Breast epithelium (tissue), 3 donors: ENCODE results near the gene WNT6.

Experiments
- POLR2A ChIP-seq: fragments of 450-650 bp; IDR thresholded peaks from one replicate; pipeline ENCODE4 v1.6.1; 2016; ENCODE audit warnings: antibody characterized with exemption, mild to moderate bottlenecking, moderate library complexity
- POLR2AphosphoS5 ChIP-seq, 3 donors: sonication (generic); formaldehyde crosslinking; IDR thresholded peaks; one replicate each; pipeline ENCODE4 v1.6.1; 2017; ENCODE audit warnings: antibody characterized with exemption in 3 of 3
- TF ChIP-seq, protein P1 (sequence below), 3 donors: fragments of 450-650 bp; IDR thresholded peaks; one replicate each; pipeline ENCODE4 v1.5.1; 2016 to 2017; ENCODE audit warnings: antibody characterized with exemption in 3 of 3, mild to moderate bottlenecking in 3 of 3, moderate library complexity in 3 of 3

DNA sequence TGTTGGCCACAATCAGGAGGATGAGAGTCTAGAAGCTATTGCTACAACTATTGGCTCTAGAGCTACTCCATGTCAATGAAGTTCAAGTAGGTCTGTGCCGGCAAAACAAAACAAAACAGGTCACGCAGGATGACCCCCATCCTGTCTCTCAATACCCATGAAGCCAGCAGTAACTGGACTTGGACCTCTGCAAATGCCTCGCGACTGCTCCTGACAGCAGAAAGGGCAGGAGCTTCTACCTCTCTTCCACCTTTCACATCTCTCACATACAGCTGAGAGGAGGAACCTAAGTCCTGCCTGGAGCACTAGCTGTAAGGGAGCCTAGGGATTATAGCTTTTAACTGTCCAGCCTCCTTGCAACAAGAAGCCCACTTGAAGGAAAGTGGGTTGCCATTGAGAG lies 44.0 kb upstream of the WNT6 start:
- TF ChIP-seq POLR2AphosphoS5 (IDR thresholded peaks at IDR 0.05), result no peak
- TF ChIP-seq, protein P1, sequence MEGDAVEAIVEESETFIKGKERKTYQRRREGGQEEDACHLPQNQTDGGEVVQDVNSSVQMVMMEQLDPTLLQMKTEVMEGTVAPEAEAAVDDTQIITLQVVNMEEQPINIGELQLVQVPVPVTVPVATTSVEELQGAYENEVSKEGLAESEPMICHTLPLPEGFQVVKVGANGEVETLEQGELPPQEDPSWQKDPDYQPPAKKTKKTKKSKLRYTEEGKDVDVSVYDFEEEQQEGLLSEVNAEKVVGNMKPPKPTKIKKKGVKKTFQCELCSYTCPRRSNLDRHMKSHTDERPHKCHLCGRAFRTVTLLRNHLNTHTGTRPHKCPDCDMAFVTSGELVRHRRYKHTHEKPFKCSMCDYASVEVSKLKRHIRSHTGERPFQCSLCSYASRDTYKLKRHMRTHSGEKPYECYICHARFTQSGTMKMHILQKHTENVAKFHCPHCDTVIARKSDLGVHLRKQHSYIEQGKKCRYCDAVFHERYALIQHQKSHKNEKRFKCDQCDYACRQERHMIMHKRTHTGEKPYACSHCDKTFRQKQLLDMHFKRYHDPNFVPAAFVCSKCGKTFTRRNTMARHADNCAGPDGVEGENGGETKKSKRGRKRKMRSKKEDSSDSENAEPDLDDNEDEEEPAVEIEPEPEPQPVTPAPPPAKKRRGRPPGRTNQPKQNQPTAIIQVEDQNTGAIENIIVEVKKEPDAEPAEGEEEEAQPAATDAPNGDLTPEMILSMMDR (IDR thresholded peaks at IDR 0.05), result no peak
- TF ChIP-seq POLR2A, result no peak
